Stimulated activated CD4-positive, alpha-beta T cell treated with anti-CD3 and anti-CD28 coated beads, TNF-alpha, amount 100 ng/mL, for 1 hour (primary cell): ENCODE data around the gene UBXN11.
"Not testable (repeated sequence)": the region's sequence is repeated elsewhere in the genome, so short reads cannot be mapped to it uniquely, and the experiment has no call there.

Experiments
- DNase-seq, 3 donors: peaks; one replicate each; pipeline ENCODE4 v3.0.0-alpha.2; 2020; ENCODE audit warnings: low read depth in 3 of 3, low spot score in 1 of 3

Gene UBXN11

DNA sequence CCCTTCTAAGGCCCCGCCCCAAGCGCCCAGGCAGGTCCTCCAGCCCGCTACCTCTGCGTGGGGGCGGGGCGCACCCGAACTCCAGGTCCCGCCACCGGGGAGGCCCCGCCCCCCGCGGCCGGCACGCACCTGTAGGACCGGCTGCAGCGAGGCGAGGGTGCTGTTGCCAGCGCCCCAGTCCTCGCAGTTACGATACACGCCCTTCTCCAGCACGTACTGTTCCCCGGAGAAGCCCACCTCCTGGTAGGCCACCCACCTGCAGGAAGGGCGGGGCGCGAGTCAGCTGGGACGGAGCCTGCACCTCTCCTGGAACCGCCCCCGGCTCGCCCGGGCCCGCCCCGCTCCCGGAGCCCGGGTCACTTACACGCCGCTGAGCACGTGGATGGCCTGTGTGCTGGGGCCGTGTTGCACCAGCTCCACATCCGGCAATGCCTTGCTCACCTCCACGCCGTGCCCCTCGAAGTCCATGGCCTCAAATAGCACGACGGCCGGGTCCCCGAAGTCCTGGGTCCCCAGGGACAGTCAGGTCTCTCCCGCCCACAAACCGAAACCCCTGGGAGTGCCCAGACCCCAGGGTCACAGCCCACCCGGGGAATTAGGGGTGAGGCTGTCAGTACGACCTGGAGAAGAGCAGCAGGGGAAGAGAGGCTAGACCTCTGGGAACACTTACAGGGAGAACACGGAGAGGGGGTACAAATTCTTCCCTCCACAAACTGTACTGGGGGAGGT is 30.2 kb upstream of the UBXN11 start:
- peak; percentile 66 to 82 (median 70) for DNase-seq

DNA sequence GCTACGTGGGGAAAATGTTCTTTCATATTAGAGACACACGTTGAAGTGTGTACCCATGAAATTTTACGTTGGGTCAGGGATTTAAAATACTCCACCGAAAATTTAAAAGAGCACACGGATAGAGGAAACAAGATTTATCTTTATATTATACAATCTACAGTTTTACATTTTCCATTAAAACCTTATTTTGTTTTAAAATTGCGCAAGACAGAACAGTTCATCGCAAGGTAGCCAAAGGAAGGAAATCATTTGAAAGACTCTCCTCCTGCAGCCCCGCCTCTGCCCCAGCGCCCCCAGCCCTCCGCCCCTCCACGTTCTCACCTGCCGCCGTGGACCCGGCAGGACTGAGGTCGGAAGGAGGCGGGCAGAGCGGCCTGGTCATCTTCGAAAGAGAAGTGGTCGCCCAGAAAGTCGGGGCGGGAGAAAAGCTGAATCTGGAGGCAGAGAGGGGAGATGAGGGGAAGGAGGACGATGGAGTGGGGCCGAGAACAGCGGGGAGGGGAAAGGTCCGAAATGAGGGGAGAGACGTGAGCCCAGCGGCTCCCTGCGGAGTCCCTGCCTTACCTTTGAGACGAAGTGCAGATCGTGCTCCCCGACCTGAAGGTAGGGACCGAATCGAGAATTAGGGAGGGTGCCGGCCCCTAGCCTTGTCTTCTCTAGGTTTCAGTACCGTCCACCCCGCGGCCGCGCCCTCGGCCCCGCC is 29.5 kb upstream of the UBXN11 start:
- DNase-seq: no peak

DNA sequence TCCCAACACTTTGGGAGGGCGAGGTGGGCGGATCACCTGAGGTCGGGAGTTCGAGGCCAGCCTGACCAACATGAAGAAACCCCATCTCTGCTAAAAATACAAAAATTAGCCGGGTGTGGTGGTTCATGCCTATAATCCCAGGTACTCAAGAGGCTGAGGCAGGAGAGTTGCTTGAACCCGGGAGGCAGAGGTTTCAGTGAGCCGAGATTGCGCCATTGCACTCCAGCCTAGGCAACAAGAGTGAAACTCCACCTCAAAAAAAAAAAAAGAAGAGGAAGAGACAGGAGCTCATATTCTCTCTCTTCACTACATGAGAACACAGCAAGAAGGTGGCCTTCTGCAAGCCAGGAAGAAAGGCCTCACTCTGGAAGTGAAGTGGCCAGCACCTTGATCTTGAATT is 26.9 kb upstream of the UBXN11 start:
- DNase-seq: not testable (repeated sequence)

DNA sequence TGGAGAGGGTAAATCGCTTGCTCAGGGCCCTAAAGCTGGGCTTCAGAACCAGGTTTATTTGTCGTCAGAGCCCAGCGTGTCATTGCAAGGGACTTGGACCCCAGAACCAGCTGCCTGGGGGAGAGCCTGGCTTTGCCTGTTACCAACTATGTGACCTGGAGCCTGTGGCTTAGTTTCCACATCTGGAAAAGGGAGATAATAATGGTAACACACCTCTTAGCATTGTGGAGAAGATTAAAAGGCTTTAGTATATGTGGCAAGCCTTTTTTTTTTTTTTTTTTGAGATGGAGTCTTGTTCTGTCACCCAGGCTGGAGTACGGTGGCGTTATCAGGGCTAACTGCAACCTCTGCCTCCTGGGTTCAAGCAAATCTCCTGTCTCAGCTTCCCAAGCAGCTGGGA is 23.8 kb upstream of the UBXN11 start:
- DNase-seq: no peak

DNA sequence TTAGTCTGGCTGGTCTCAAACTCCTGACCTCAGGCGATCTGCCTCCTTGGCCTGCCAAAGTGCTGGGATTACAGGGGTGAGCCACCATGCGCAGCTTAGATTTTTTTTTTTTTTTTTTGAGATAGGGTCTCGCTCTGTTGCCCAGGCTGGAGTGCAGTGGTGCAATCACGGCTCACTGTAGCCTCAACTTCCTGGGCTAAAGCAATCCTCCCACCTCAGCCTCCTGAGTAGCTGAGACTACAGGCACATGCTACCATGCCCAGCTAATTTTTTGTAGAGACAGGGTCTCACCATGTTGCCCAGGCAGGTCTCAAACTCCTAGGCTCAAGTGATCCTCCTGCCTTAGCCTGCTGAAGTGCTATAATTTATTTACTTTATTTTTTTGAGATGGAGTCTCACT is 22.9 kb upstream of the UBXN11 start:
- not testable (repeated sequence) for DNase-seq

DNA sequence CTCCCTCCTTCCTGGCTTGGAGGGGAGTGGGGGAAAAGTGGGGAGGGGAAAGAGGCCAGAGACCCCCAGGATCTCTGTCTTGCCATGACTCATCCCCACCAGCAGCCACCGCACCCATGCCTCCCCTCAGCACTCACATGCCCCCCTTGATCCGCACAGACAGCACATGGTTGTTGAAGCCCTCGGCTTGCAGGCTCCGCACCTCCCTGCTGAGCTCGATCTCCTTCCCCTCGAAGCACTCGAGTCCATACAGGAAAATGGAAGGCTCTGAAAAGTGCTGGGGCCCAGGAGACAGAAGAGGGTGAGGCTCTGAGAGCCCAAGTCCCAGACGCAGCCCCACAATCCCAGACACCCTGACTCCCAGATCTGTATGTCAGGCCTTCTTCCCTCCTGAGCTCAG is 22.2 kb upstream of the UBXN11 start:
- no peak for DNase-seq

DNA sequence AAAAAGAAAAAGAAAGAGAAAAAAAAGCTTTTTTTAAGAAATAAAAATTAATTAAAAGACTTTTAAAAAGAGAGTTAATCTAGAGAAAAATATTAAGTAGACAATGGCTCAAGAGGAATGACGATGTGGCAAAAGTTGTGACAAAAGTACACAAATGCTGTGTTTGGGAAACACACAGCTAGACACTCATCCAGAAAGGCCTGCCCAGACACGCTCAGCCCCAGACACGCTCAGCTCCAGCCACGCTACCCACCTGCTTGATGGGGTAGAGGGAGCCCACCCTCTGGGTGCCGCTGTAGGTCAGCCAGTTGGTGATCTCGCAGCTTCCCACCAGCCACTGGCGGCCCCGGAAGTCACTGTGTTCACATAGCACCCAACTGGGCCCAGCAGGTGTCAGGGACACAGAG is 21.5 kb upstream of the UBXN11 start:
- DNase-seq: no peak

DNA sequence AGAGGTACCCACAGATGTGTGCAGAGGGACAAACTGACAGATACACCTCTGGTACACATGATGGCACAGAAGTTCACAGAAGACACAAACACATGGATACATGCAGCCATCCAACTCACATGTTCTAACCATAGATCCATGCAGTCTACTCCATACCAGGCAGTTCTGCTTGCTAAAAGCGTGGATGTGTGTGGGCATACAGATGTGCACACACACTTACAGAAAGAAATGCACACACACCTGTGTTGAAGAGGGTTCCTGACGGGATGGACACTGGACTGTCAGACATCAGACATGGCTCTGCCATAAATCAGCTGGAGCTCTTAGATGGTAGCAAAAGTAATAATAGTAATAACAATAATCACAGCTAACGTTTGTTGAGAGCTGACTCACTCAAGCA is 18.1 kb upstream of the UBXN11 start:
- DNase-seq: no peak

DNA sequence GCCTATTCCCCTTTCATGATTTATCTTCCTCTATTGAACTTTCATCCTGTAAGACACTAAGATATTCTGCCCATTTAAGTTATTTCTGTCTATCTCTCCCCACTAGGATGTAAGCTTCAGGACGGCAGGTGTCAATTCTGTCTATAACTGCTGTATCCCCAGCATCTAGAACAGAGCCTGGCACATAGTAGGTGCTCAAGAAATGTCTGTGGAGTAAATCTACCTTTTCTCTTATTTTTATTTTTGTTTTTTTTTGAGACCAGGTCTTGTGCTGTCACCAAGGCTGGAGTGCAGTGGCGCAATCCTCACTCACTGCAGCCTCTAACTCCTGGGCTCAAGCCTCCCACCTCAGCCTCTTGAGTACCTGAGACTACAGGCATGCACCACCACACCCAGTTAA is 16.9 kb upstream of the UBXN11 start:
- no peak for DNase-seq

DNA sequence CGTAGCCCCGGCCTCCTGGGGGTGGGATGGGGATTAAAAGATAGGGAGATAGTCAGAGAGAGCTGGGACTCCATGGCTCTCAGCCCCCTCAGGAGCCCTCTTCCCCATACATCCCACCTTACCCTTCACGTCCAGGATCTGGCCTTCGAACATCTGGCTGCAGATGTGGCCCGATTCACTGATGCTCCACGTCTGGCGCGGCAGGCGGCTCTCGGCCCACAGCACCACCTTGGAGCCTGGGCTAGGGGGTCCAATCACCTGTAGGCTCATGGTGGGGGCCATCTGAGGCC is 15.6 kb upstream of the UBXN11 start:
- DNase-seq: no peak

DNA sequence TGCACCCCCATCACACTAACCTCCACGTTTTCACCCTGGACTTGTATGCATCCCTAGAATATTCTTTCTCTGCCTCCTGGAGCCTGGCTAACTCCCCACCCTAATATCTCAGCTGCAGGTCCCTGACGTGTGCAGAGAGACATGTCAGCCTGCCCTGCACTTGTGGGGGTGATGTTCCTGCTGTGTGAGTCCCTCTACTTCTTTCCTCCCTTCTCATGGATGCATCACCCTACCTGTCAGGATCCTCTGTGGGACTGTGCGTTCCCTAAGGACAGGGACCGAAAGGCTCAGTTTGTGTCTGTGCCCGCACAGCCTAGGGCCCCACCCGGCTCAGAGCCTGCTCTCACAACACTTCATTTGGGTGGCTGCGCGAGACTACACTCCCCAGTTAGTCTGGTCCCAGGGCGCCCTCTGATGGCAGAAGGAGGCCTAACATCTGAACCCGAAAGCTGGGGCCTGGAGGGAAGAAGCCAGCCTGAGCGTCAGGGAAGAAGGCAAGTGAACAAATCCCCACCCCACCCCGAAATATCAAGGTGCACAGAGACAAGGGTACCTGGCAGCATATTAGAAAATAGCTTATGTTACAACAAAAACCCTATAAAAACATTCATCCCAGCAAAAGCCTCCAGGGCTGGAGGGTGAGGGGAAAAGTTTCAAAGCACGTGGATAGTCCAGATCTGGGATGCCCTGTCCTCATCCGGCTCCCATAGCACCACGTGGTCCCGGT is 15.0 kb upstream of the UBXN11 start:
- DNase-seq: peak; percentile 82 to 98 (median 91)

DNA sequence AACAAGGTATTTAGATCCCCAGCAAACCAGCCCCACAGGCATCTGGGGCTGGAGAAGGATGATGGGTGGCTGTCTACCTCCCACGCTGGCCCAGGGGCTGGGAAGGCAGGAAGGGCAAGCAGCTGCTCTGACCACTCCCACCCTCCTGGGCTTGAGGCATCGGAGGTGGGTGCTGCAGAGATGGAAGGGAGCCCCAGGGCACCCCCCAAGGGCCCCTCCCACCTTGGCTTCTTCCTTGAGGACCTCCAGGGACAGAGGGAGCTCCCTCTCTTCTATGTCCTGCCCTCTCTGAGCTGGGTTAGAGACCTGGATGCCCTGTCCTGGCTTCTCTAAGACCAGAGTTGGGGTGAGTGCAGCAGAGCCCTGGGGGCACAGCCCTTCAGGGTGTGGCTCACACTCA is 14.5 kb upstream of the UBXN11 start:
- DNase-seq: no peak

DNA sequence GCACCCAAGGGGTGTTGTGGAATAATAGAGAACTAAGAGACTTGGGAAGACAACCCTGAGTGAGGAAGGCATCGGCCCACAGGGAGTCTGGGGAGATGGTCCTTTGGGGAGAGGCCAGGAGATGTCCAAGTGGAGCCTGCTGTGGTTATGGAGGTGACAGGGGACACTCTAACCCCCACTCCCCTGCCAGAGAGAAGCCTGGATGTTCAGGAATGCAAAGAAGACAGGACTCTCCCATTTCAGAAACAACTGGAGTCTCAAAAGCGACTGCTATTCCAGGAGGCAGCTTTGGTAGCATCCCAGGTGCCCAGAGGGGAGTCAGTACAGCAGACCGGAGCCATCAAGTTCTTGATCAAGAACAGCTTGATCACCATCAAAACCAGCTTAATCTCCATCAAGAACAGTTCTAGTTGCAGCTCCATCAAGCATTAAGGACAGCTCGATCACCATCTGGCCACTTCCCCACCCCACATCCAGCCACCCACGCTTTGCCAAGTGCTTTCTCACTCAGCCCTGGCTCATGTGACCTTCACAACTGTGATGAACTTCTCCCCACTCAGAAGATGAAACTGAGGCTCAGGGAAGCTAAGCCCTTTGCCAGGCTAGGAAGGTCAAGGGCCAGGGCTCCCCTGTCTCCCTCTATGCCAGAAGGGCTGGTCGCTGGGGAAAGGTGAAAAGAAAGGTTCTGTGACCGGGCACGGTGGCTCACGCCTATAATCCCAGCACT is 12.1 kb upstream of the UBXN11 start:
- DNase-seq: peak in 1 of 3 donors; percentile 25

DNA sequence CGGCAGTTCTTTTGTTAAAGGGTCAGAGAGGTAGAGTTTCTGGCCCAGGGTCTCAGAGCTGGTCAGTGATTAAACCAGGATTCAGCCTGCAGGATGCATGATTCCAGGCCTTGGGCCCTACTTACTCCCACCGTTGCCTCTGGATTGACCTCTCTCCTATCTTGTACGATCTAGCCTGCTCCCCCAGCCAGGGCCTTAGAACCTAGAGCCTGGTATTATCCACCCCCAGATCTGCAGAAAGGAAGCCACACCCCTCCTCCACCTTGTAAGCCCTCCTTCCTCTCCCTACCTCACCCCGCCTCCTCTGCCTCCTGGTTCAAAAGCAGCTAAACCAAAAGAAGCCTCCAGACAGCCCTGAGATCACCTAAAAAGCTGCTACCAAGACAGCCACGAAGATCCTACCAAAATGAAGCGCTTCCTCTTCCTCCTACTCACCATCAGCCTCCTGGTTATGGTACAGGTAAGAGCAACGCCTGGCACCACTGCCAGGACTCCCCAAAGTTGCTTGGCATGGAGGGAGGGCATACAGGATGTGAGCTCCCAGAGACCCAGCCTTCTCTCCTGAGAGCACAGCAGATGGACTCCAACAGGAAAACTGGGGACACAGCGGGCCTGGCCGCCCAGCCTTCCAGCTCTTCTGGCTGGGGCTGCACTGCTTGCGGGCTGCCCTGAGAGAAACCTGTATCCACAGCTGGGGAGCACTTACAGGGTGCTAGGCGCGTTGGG is 11.3 kb upstream of the UBXN11 start, which contains the start of gene CD52:
Gene CD52, plus strand, starts transcription at position 347 of the 726 bp plus-strand sequence. Its CDS starts 60 bp downstream, at position 407.
- peak; percentile 42 to 62 (median 61) for DNase-seq

DNA sequence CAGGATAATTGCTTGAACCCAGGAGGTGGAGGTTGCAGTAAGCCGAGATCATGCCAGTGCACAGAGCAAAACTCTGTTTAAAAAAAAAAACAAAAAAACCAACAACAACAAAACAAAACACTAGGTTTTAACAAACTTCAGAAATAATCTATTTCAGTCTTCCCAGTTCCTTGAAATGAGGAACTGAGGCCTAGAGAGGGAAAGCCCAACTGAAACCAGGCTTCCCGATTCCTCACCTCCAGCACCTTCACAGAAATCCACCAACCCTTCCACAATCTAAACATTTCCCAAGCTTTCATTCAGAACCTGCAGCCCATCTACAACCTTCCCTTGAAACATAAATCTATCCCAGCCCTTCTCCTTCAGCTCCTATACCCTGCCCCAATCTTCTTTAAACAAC is 10.7 kb upstream of the UBXN11 start:
- DNase-seq: no peak

DNA sequence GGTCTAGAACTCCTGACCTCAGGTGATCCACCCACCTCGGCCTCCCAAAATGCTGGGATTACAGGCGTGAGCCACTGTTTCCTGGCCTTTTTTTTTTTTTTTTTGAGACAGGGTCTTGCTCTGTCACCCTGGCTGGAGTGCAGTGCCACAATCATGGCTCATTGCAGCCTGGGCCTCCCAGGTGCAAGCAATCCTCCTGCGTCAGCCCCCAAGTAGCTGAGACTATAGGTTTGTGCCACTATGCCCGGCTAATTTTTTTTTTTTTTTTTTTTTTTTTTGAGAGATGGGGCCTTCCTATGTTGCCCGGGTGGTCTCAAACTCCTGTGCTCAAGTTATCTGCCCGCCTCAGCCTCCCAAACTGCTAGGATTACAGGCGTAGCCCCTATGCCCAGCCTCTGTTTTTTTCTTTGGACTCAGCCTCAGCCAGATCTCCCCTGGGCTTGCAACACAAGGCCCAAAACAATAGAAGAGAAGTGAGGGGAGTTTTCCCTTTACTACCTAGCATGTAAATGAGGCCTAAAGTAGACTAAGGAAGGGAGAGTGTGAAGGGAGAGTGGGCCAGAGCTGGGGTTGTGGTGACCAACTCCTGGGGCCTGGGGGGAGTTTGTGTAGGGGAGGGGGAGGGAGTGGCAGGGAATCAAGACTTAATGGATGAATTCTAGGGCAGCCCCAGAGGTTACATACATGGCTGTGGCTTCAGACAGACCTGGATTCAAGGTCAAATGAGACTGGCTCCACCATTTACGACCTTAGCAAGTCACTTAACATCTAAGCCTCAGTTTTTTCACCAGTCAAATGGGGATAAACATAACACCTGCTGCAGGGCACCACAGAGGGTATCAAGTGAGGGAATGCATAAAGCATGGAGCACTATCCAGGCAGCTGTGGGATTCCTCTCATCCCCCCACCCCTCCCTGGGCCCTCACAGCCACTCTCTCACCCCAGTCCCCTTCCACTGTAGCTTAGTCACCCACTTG is 9.7 kb upstream of the UBXN11 start:
- DNase-seq: no peak

DNA sequence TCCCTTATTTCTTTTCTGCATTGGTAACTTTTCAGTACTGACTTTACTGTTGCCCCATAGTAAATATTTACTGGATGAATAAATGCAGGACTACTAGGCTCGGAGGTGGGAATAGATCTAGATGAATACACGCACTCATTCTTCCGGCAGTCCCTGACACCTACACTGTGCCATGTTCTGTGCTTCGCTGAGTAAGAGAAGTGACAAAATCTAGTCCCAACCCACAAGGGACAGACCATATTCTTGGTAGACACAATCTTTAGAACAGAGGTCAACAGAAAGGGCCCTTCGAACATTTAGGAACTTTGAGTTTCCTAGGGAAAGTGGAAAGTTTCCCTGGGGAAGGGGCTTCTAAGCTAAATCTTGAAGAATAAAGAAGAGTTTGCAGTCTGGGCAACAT is 8.1 kb upstream of the UBXN11 start:
- DNase-seq: no peak

DNA sequence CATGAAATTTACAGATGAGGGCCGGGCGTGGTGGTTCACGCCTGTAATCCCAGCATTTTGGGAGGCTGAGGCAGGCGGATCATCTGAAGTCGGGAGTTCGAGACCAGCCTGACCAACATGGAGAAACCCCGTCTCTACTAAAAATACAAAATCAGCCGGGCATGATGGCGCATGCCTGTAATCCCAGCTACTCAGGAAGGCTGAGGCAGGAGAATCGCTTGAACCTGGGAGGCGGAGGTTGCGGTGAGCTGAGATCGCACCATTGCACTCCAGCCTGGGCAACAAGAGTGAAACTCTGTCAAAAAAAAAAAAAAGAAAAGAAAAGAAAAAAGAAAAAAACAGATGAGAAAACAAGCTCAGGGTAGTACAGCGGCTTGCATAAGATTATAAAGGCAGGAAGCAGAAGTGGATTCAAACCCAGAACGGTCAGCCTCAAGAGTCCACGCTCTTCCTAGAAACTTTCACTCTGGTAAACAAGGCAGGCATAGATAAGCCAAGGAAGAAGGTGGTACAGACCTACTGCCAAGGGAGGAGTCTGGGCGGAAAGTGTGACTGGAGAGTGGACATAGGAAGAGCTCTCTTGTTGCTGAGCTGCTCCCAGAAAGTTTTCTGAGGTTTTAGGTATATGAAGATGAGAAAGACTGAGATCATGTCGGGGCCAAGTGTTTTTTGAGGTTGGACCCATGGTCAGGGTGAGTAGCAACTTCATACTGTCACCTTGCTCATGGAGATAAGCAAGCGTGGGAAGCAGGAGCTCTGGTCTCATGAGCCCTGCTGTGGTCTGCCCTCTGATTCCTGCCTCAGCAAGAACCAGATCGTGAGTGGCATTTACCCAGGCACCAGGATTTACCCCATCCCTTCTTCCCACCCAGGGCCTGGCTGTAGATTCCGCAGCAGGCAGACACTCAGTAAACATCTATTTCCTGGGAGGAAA is 1.8 kb upstream of the UBXN11 start:
- DNase-seq: not testable (repeated sequence)

DNA sequence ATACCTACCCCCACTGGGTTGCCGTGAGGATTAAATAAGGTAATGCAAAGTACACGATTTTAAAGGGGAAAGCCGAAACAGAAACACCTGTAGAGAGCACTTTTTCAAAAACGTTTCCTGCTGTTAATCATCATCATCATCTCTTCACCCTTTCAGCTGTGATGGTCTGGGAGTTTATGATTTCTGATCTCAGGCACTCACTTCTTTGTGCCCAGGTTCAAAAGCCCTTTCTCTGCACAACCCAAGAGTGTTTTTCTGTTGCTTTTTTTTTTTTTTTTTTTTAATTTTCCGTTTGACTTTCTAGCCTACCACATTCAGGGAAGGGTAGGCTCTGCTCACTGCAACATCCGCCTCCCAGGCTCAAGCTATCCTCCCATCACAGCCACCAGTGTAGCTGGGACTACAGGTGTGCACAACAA is 936 bp upstream of the UBXN11 start:
- no peak for DNase-seq
